Left colon (tissue), 2 donors: ENCODE measurements around the gene KLK1. TPM values are rescaled to one million over a fixed set of nuclear protein-coding genes. Genes with fewer than 3 reads are reported as not detected.
A peak's percentile ranks its signal among the peaks of the same experiment; 100 is the strongest.
"Not testable (repeated sequence)": the region's sequence is repeated elsewhere in the genome, so short reads cannot be mapped to it uniquely, and the experiment has no call there.

ENCODE experiments used
- ATAC-seq: fragments of 200-7000 bp; cut with Tn5 transposase; one replicate; pipeline ENCODE4 v1.9.1; 2020; ENCODE audit warnings: mild to moderate bottlenecking, moderate library complexity
- DNase-seq, 2 donors: peaks; one replicate each; pipeline ENCODE4 v3.0.0-alpha.2; 2020
- intact Hi-C, 2 donors: fragments of 100-400 bp; cut with DNase I in 1 of 2; cut with micrococcal nuclease in 1 of 2; formaldehyde crosslinking; loops; one replicate each; pipeline versions ENCODE4 v1.11.2 to v1.14.0; 2022; cut with DNase I, micrococcal nuclease
- total RNA-seq, 2 donors: library from RNA; stranded (reverse); fragmentation: NEBNext Ultra II Directional; extraction: Animal tissue kit (Norgen Biotek cat#: 25700); gene quantifications; one replicate each; pipeline ENCODE4 v1.2.1, GENCODE V29; 2021
- donor health status: DM: no; HTN: no; CAD: no.
- donor health status: DM: yes; HTN: yes; CAD: no.

KLK1 gene
- total RNA-seq, 2 donors from 2014 or later = 182 to 236 TPM

- peak; percentile 21 for ATAC-seq
- DNase-seq = peak in 1 of 2 donors; percentile 55
- intact Hi-C loops = no loop called here
Observed at GRCh38 chr19:50820086-50820485, 3.5 kb downstream of the KLK1 start.

GRCh38 chr19:50819636-50820035 is 4.0 kb downstream of the KLK1 start:
- intact Hi-C loops = no loop called here
- DNase-seq (no peak), ATAC-seq (no peak)

GRCh38 chr19:50818859-50819472 is 4.6 kb downstream of the KLK1 start:
- intact Hi-C loops = no loop called here
- ATAC-seq (no peak), DNase-seq (no peak)

GRCh38 chr19:50817941-50818858 is 5.4 kb downstream of the KLK1 start:
- ATAC-seq (peak; percentile 69), DNase-seq (peak; percentile 88 to 90)
- intact Hi-C loops = no loop called here

GRCh38 chr19:50815439-50815838 is 8.1 kb downstream of the KLK1 start:
- DNase-seq (no peak), ATAC-seq (no peak)
- intact Hi-C loops = no loop called here

GRCh38 chr19:50814883-50815282 is 8.7 kb downstream of the KLK1 start:
- no peak for ATAC-seq
- intact Hi-C loops = no loop called here
- DNase-seq = no peak

- DNase-seq (no peak), ATAC-seq (no peak)
- intact Hi-C loops = no loop called here
Observed at GRCh38 chr19:50812474-50812873, 11.1 kb downstream of the KLK1 start.

GRCh38 chr19:50811622-50812238 is 11.9 kb downstream of the KLK1 start:
- DNase-seq, intact Hi-C loops, ATAC-seq: not testable (repeated sequence)

GRCh38 chr19:50808856-50809255 is 14.7 kb downstream of the KLK1 start:
- no peak for DNase-seq
- intact Hi-C loops = no loop called here
- ATAC-seq = no peak

- intact Hi-C loops = no loop called here
- DNase-seq (peak; percentile 99), ATAC-seq (peak; percentile 96)
Observed at GRCh38 chr19:50804420-50805272, 18.9 kb downstream of the KLK1 start.

- ATAC-seq = peak; percentile 17
- no peak for DNase-seq
- intact Hi-C loops = no loop called here
Observed at GRCh38 chr19:50803633-50804419, 19.8 kb downstream of the KLK1 start.

- no peak for ATAC-seq
- no peak for DNase-seq
- intact Hi-C loops = no loop called here
Observed at GRCh38 chr19:50801107-50801506, 22.5 kb downstream of the KLK1 start.

- ATAC-seq (no peak), DNase-seq (no peak)
- intact Hi-C loops = no loop called here
Observed at GRCh38 chr19:50799547-50799851, 24.1 kb downstream of the KLK1 start.

GRCh38 chr19:50798659-50799546 is 24.7 kb downstream of the KLK1 start:
- intact Hi-C loops = no loop called here
- ATAC-seq = no peak
- DNase-seq = no peak

GRCh38 chr19:50797781-50798658 is 25.6 kb downstream of the KLK1 start:
- ATAC-seq (no peak), DNase-seq (no peak)
- intact Hi-C loops = no loop called here

- DNase-seq = no peak
- no peak for ATAC-seq
- intact Hi-C loops = no loop called here
Observed at GRCh38 chr19:50797429-50797780, 26.2 kb downstream of the KLK1 start.
